ENCODE results near the gene ZSCAN10. TPM values are rescaled to one million over a fixed set of nuclear protein-coding genes. Genes with fewer than 3 reads are reported as not detected.

The ZSCAN10 gene
- total and polyA plus RNA-seq, 9 of the 15 experiments (the other 6 are each of a cell fraction or from before 2014, with no cell fraction given) = 0.22 TPM; not detected in 8

DNA sequence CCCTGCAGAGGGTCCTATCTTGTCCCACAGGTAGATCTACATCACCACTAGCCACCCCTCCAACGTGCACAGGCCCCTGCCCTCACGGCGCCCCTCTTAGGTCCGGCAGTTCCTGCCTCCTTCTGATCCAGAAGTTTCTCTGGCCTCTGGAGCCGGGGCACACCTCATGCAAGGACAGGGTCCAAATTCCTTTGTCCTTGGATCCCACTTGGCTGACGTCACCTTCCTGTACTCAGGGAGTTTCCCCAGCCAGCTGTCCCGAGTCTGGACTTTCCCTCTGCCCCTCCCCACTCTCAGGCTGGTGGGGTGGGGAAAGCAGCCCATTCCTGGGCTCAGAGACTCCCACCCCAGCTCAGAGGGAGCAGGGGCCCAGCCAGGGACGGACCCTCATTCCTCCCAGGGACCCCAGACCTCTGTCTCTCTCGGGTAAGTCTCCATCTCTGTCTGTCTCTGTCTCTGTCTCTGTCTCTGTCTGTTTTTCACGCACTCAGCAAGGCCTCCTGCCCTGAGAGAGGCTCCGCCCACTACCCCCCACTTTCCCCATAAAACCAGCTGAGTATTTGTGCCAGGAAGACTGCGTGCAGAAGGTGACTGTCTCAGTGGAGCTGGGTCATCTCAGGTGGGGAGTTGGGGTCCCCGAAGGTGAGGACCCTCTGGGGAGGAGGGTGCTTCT is 33.9 kb downstream of the ZSCAN10 start, which contains the start of gene IL32 (continued):
- TF ChIP-seq, protein P1, sequence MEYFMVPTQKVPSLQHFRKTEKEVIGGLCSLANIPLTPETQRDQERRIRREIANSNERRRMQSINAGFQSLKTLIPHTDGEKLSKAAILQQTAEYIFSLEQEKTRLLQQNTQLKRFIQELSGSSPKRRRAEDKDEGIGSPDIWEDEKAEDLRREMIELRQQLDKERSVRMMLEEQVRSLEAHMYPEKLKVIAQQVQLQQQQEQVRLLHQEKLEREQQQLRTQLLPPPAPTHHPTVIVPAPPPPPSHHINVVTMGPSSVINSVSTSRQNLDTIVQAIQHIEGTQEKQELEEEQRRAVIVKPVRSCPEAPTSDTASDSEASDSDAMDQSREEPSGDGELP (CRISPR knock-in tag; IDR thresholded peaks at IDR 0.05; ENCODE audit: borderline replicate concordance) = peak; percentile 26; the same call in 1 of the 2 replicates
- TF ChIP-seq ZNF445 (CRISPR knock-in tag; IDR thresholded peaks at IDR 0.05; ENCODE audit: low read depth) (no peak), ZNF717 (CRISPR knock-in tag; IDR thresholded peaks at IDR 0.05) (no peak)
- TF ChIP-seq, protein P2, sequence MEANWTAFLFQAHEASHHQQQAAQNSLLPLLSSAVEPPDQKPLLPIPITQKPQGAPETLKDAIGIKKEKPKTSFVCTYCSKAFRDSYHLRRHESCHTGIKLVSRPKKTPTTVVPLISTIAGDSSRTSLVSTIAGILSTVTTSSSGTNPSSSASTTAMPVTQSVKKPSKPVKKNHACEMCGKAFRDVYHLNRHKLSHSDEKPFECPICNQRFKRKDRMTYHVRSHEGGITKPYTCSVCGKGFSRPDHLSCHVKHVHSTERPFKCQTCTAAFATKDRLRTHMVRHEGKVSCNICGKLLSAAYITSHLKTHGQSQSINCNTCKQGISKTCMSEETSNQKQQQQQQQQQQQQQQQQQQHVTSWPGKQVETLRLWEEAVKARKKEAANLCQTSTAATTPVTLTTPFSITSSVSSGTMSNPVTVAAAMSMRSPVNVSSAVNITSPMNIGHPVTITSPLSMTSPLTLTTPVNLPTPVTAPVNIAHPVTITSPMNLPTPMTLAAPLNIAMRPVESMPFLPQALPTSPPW (CRISPR knock-in tag; IDR thresholded peaks at IDR 0.05) = peak; percentile 16; the same call in 1 of the 2 replicates
- TF ChIP-seq, protein P3, sequence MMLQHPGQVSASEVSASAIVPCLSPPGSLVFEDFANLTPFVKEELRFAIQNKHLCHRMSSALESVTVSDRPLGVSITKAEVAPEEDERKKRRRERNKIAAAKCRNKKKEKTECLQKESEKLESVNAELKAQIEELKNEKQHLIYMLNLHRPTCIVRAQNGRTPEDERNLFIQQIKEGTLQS (IDR thresholded peaks at IDR 0.05) = peak; percentile 74
- TF ChIP-seq, protein P3 (CRISPR knock-in tag; conservative IDR thresholded peaks at IDR 0.05) = no peak
